Breast epithelium (tissue), 3 donors: ENCODE data around the gene KRT24.

ENCODE experiments used
- POLR2A ChIP-seq: fragments of 450-650 bp; IDR thresholded peaks from one replicate; pipeline ENCODE4 v1.6.1; 2016; ENCODE audit warnings: antibody characterized with exemption, mild to moderate bottlenecking, moderate library complexity
- POLR2AphosphoS5 ChIP-seq, 3 donors: sonication (generic); formaldehyde crosslinking; IDR thresholded peaks; one replicate each; pipeline ENCODE4 v1.6.1; 2017; ENCODE audit warnings: antibody characterized with exemption in 3 of 3

- no peak for TF ChIP-seq POLR2A
- TF ChIP-seq POLR2AphosphoS5 (IDR thresholded peaks at IDR 0.05), result no peak
Measured at GRCh38 chr17:40727447-40728231, 24.1 kb upstream of the KRT24 start.
